Aorta (tissue), 5 donors: ENCODE measurements around the gene PHF1. TPM values are rescaled to one million over a fixed set of nuclear protein-coding genes. Genes with fewer than 3 reads are reported as not detected.

ENCODE experiments used
- ATAC-seq: fragments of 200-7000 bp; cut with Tn5 transposase; one replicate; pipeline ENCODE4 v1.9.1; 2022; ENCODE audit warnings: moderate library complexity; ENCODE audit not compliant: low FRiP score
- DNase-seq, 2 donors: peaks; one replicate each; pipeline ENCODE4 v3.0.0-alpha.2; 2020
- H3K27ac ChIP-seq, 2 donors: one replicate each; pipeline ENCODE4 v1.5.1; 2013; ENCODE audit warnings: low read length in 2 of 2, mild to moderate bottlenecking in 2 of 2, moderate library complexity in 2 of 2, control low read depth in 1 of 2, inconsistent platforms in 1 of 2, low read depth in 1 of 2
- H3K27me3 ChIP-seq, 2 donors: one replicate each; pipeline ENCODE4 v1.6.1; 2013; ENCODE audit warnings: control low read depth in 1 of 2, low read length in 1 of 2, mild to moderate bottlenecking in 1 of 2, moderate library complexity in 1 of 2; ENCODE audit not compliant: insufficient read depth in 2 of 2, control insufficient read depth in 1 of 2
- H3K36me3 ChIP-seq, 2 donors: one replicate each; pipeline ENCODE4 v1.6.1; 2013; ENCODE audit warnings: control low read depth in 1 of 2, low read length in 1 of 2, mild to moderate bottlenecking in 1 of 2; ENCODE audit not compliant: insufficient read depth in 2 of 2, control insufficient read depth in 1 of 2
- H3K4me1 ChIP-seq, 2 donors: one replicate each; pipeline ENCODE4 v1.6.1; 2013; ENCODE audit warnings: low read length in 2 of 2, control low read depth in 1 of 2, mild to moderate bottlenecking in 1 of 2, moderate library complexity in 1 of 2; ENCODE audit not compliant: insufficient read depth in 2 of 2, control insufficient read depth in 1 of 2
- H3K4me3 ChIP-seq, 2 donors: one replicate each; pipeline ENCODE4 v1.5.1; 2013; ENCODE audit warnings: low read length in 2 of 2, control low read depth in 1 of 2, mild to moderate bottlenecking in 1 of 2
- H3K9me3 ChIP-seq: one replicate; pipeline ENCODE4 v1.6.1; 2013; ENCODE audit warnings: mild to moderate bottlenecking, low read length; ENCODE audit not compliant: control insufficient read depth
- WGBS, 2 donors: extraction: QIAGEN DNeasy Blood & Tissue Kit; methylation state at CpG; one replicate each; pipeline ENCODE4 v1.1.7; 2013; 5-methylcytosine and 5-hydroxymethylcytosine counted together
- intact Hi-C, 2 donors: fragments of 100-400 bp; cut with DNase I; formaldehyde crosslinking; loops; one replicate each; pipeline versions ENCODE4 v1.14.2 to v1.15.0; 2022
- polyA plus RNA-seq, 2 donors: library from polyadenylated mRNA; stranded (reverse); fragments of 200-250 nt; gene quantifications; one replicate each; pipeline ENCODE4 v1.2.3, GENCODE V29; 2013
- total RNA-seq, 2 donors: library from RNA; stranded (reverse); fragmentation: NEBNext Ultra II Directional; extraction: Animal tissue kit (Norgen Biotek cat#: 25700); gene quantifications; one replicate each; pipeline ENCODE4 v1.2.1, GENCODE V29; 2021
- donor health status: healthy with polysubstance abuse.
- donor health status: Bipolar disorder and iron deficiency.
- donor health status: DM: no; HTN: no; CAD: no.
- donor health status: DM: no; HTN: no; CAD: no.
- donor health status: DM: yes; HTN: yes; CAD: no.

Gene PHF1
- total and polyA plus RNA-seq, 4 donors, result 49.8 to 218 (median 89.6) TPM

DNA sequence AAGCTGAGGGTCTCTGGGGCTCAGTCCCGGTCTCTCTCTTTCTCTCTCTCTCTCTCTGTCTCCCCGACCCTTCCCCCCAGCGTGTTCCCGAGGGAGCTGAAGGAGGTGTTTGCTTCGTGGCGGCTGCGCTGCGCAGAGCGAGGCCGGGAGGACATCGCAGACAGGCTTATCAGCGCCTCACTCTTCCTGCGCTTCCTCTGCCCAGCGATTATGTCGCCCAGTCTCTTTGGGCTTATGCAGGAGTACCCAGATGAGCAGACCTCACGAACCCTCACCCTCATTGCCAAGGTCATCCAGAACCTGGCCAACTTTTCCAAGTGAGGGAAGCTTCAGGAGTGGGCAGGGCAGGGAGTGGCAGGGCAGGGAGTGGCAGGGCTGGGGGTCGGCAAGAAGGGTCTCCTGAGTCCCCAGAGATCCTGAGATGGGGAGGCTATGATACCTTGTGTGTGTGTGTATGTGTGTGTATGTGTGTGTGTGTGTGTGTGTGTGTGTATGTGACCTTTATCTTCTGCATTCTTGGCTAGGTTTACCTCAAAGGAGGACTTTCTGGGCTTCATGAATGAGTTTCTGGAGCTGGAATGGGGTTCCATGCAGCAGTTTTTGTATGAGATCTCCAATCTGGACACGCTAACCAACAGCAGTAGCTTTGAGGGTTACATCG is 30.0 kb downstream of the PHF1 start:
- ATAC-seq (no peak), DNase-seq (no peak)
- Histone ChIP-seq H3K27ac (no peak overlapping the region), H3K9me3 (no peaks in the 10 kb centered on the region), H3K4me1 (no peaks in the 10 kb centered on the region), H3K36me3 (peaks cover 0 to 21% of the 10 kb centered on the region in 2 donors), H3K4me3 (no peak overlapping the region), H3K27me3 (no peaks in the 10 kb centered on the region)
- intact Hi-C loops, result no loop called here
- WGBS, 2 donors, result 84 to 85% methylated on average over 19 of the region's 19 CpGs

DNA sequence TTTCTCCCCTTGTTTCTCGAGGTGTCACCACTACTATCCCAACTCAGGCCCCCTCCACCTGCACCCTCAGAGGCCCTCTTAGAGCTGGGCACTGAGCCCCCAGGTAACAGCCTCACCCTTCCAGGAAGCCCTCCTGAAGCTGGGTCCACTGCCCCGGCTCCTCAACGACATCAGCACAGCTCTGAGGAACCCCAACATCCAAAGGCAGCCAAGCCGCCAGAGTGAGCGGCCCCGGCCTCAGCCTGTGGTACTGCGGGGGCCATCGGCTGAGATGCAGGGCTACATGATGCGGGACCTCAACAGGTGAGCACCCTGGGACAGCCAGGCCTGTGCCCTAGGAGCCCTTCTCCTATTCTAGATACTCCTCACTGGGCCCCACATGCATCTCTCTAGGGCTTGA is 30.6 kb downstream of the PHF1 start:
- peaks cover 0 to 21% of the 10 kb centered on the region in 2 donors for H3K36me3 ChIP-seq

DNA sequence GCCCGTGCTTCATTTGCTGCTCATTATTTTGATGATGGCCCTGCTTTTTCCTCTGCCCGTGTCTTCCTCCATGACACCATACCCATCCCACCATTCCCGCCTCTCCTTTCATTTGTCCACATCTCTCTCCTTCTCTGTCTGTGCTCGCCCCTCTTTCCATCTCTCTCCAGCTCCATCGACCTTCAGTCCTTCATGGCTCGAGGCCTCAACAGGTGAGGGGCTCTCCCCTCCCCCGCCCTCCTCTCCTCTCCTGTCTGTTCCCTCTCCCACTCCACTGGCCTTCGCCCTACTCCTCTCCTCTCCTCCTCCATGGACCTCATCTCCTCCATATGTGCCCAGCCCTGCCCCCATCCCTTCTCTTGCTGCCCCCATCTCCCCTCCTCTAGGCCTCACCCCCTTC is 31.5 kb downstream of the PHF1 start:
- 85 to 88% methylated on average over 8 of the region's 8 CpGs for WGBS, 2 donors
- no peak overlapping the region for H3K27ac ChIP-seq
- no peak for ATAC-seq
- H3K4me3 ChIP-seq, result no peak overlapping the region
- no peak for DNase-seq
- no peaks in the 10 kb centered on the region for H3K4me1 ChIP-seq
- peaks cover 0 to 21% of the 10 kb centered on the region in 2 donors for H3K36me3 ChIP-seq
- H3K27me3 ChIP-seq, result no peaks in the 10 kb centered on the region
- intact Hi-C loops, result no loop called here
- H3K9me3 ChIP-seq, result no peaks in the 10 kb centered on the region

More for the DNA sequence above, 30.6 kb downstream of the PHF1 start:
- intact Hi-C loops, result no loop called here
- ATAC-seq, result peak; percentile 19
- 91 to 93% methylated on average over 9 of the region's 9 CpGs for WGBS, 2 donors
- Histone ChIP-seq H3K9me3 (no peaks in the 10 kb centered on the region), H3K27me3 (no peaks in the 10 kb centered on the region), H3K27ac (no peak overlapping the region), H3K4me1 (no peaks in the 10 kb centered on the region), H3K4me3 (no peak overlapping the region)
- DNase-seq, result no peak

DNA sequence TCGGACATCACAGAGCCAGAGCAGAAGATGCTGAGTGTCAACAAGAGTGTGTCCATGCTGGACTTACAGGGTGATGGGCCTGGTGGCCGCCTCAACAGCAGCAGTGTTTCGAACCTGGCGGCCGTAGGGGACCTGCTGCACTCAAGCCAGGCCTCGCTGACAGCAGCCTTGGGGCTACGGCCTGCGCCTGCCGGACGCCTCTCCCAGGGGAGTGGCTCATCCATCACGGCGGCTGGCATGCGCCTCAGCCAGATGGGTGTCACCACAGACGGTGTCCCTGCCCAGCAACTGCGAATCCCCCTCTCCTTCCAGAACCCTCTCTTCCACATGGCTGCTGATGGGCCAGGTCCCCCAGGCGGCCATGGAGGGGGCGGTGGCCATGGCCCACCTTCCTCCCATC is 32.2 kb downstream of the PHF1 start:
- Histone ChIP-seq H3K4me1 (no peaks in the 10 kb centered on the region), H3K4me3 (no peak overlapping the region), H3K27ac (no peak overlapping the region), H3K27me3 (no peaks in the 10 kb centered on the region), H3K9me3 (no peaks in the 10 kb centered on the region), H3K36me3 (peaks cover 0 to 16% of the 10 kb centered on the region in 2 donors)
- ATAC-seq (no peak), DNase-seq (no peak)
- intact Hi-C loops, result no loop called here
- WGBS, 2 donors, result 88% methylated on average over 17 of the region's 17 CpGs

DNA sequence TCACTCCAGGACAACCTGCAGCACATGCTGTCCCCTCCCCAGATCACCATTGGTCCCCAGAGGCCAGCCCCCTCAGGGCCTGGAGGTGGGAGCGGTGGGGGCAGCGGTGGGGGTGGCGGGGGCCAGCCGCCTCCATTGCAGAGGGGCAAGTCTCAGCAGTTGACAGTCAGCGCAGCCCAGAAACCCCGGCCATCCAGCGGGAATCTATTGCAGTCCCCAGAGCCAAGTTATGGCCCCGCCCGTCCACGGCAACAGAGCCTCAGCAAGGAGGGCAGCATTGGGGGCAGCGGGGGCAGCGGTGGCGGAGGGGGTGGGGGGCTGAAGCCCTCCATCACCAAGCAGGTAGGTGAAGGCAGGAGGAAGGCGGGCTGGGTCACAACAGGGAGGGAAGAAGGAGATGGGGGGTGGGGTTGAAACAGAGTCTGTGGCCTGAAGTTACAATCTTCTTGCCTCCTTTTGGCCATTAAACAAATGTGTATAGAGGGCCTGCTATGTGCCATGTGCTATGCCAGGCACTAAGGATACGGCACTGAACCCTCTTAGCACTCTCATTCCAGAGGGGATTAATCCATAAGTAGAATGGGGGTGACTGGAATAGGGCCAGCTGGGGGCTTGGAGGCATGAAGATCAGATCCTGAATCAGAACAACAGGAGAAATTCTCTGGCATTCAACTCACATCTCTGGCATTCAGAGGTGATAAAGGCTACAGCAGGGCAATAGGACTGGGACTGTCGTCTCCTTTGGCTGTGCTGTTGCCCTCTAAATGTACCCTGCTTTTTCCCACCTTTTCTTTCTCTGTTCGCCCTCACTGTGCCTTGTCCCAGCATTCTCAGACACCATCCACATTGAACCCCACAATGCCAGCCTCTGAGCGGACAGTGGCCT is 33.0 kb downstream of the PHF1 start:
- H3K27ac ChIP-seq, result no peak overlapping the region
- WGBS, 2 donors, result 88 to 91% methylated on average over 18 of the region's 18 CpGs
- DNase-seq, result no peak
- intact Hi-C loops, result no loop called here
- H3K4me1 ChIP-seq, result no peaks in the 10 kb centered on the region
- H3K4me3 ChIP-seq, result no peak overlapping the region
- H3K36me3 ChIP-seq, result peaks cover 0 to 14% of the 10 kb centered on the region in 2 donors
- no peaks in the 10 kb centered on the region for H3K9me3 ChIP-seq
- no peak for ATAC-seq
- no peaks in the 10 kb centered on the region for H3K27me3 ChIP-seq

DNA sequence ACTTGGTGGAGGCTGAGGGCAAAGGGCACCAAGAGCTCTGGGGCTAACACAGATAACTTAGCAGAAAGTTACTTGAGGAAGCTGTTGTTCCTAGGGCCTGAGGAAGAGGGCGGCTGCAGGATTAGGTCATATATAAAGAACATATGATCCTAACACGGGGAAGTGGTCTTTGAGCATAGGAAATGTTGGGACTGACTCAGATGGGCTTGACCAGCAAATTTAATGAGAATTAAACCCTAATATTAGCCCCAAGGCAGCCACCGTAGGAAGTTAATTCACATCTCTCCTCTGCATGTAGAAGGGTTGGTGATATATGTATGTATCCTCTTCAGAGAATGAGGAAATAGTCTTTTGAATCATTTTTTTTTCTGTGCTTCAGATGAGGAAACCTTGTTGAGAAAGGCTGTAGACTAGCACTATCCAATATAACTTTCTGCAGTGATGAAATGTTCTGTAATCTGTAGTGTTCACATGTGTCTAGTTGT is 34.3 kb downstream of the PHF1 start:
- H3K4me1 ChIP-seq, result no peaks in the 10 kb centered on the region
- H3K4me3 ChIP-seq, result no peak overlapping the region
- DNase-seq (no peak), ATAC-seq (no peak)
- H3K36me3 ChIP-seq, result peaks cover 0 to 14% of the 10 kb centered on the region in 2 donors
- intact Hi-C loops, result no loop called here
- H3K9me3 ChIP-seq, result no peaks in the 10 kb centered on the region
- no peaks in the 10 kb centered on the region for H3K27me3 ChIP-seq
- 71 to 86% methylated on average over 3 of the region's 3 CpGs for WGBS, 2 donors
- H3K27ac ChIP-seq, result no peak overlapping the region

DNA sequence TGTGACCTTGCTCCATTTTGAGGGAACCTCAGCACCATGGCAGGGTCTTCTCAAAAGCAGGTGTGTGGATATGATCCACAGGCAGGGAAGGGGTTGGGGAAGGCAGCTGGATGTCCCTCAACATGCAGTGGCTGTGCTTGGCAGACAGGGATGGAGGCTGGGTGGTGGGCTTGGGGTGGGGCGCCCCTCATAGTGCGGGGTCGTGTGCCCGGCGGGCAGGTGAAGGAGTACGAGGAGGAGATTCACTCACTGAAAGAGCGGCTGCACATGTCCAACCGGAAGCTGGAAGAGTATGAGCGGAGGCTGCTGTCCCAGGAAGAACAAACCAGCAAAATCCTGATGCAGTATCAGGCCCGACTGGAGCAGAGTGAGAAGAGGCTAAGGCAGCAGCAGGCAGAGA is 35.5 kb downstream of the PHF1 start:
- Histone ChIP-seq H3K4me3 (no peak overlapping the region), H3K9me3 (no peaks in the 10 kb centered on the region), H3K36me3 (peaks cover 0 to 14% of the 10 kb centered on the region in 2 donors), H3K4me1 (no peaks in the 10 kb centered on the region), H3K27ac (no peak overlapping the region), H3K27me3 (no peaks in the 10 kb centered on the region)
- intact Hi-C loops, result no loop called here
- 90 to 93% methylated on average over 10 of the region's 10 CpGs for WGBS, 2 donors
- no peak for DNase-seq
- ATAC-seq, result no peak

DNA sequence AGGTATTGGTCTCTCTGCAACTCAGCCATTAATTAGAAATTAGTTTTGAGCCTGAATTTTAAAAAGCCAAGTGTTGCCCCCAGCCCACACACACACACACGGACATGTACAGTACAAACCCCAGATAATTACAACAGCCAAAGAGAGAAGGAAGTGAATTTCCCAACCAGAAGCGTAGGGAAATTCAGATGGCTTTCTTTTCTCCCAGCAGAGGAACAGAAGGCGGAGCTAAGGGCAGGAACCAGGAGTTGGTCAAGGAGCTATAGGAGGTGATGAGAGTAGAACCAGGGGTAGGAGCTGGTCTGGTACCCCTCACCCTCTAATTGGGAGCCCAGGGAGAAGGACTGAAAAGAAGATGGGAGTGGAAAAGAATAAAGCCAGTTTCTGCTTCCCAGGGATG is 39.6 kb downstream of the PHF1 start:
- H3K36me3 ChIP-seq, result no peaks in the 10 kb centered on the region

More for the DNA sequence above, 39.6 kb downstream of the PHF1 start:
- Histone ChIP-seq H3K9me3 (no peaks in the 10 kb centered on the region), H3K4me3 (no peak overlapping the region), H3K27ac (no peak overlapping the region), H3K27me3 (no peaks in the 10 kb centered on the region), H3K4me1 (no peaks in the 10 kb centered on the region)
- no peak for ATAC-seq
- 76 to 79% methylated on average over 3 of the region's 3 CpGs for WGBS, 2 donors
- DNase-seq, result no peak
- intact Hi-C loops, result loop anchor here (5.0 to 10.0 kb wide), 3 partner anchors 38 to 246 kb away; partner anchors contain the start of genes HSD17B8 (in 1 of the 2), PHF1 (in 1 of the 2), RING1 (in 1 of the 2) and RXRB (in 1 of the 2)
